Skin epidermis (tissue), 12 donors: ENCODE measurements around the gene CCDC187.
"Not testable (repeated sequence)": the region's sequence is repeated elsewhere in the genome, so short reads cannot be mapped to it uniquely, and the experiment has no call there.

Source experiments
- H3K27ac ChIP-seq, 21 experiments: fragments of 200-600 bp; sonication (generic) in 11 of 21; one replicate each; pipeline ENCODE4 v1.5.0; 2020; ENCODE audit warnings: mild to moderate bottlenecking in 3 of 21, inconsistent platforms in 2 of 21, moderate library complexity in 2 of 21
- H3K4me3 ChIP-seq, 7 experiments: fragments of 200-600 bp; sonication (generic) in 2 of 7; one replicate each; pipeline ENCODE4 v1.5.0; 2020; ENCODE audit warnings: inconsistent platforms in 2 of 7, mild to moderate bottlenecking in 2 of 7, moderate library complexity in 1 of 7

Gene CCDC187

DNA sequence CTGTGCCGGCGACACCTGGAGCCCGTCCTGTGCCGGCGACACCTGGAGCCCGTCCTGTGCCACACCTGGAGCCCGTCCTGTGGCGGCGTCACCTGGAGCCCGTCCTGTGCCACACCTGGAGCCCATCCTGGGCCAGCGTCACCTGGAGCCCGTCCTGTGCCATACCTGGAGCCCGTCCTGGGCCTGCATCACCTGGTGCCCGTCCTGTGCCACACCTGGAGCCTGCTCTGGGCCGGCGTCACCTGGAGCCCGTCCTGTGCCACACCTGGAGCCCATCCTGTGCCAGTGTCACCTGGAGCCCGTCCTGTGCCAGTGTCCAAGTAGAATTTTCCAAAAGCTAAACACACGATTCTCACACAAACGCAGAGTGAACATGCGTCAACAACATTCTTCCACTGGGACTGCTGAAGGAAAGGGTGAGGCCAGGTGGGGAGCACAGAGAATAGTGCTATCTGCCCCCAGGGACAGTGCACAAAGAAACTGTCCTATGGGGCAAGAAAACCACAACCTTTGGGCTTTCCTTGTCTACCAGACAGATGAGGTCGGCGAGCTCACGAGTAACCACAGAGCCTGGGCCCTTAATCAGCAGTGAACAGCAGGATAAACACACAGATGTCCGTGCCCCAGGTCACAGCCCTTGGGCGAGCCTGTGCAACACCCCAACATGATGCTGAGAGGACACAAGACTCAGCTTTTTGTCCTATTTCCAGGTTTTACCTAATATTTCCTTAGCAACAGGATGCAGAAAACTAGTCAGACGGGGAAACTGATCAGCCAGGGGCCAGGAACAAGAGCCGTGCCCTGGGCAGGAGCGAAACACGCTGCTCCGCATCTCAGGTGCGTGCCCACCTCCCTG is 66.2 kb downstream of the CCDC187 start:
- H3K27ac ChIP-seq, result peak overlapping the region in 2 of 21 experiments; percentile 13 to 50
- no peak overlapping the region for H3K4me3 ChIP-seq

DNA sequence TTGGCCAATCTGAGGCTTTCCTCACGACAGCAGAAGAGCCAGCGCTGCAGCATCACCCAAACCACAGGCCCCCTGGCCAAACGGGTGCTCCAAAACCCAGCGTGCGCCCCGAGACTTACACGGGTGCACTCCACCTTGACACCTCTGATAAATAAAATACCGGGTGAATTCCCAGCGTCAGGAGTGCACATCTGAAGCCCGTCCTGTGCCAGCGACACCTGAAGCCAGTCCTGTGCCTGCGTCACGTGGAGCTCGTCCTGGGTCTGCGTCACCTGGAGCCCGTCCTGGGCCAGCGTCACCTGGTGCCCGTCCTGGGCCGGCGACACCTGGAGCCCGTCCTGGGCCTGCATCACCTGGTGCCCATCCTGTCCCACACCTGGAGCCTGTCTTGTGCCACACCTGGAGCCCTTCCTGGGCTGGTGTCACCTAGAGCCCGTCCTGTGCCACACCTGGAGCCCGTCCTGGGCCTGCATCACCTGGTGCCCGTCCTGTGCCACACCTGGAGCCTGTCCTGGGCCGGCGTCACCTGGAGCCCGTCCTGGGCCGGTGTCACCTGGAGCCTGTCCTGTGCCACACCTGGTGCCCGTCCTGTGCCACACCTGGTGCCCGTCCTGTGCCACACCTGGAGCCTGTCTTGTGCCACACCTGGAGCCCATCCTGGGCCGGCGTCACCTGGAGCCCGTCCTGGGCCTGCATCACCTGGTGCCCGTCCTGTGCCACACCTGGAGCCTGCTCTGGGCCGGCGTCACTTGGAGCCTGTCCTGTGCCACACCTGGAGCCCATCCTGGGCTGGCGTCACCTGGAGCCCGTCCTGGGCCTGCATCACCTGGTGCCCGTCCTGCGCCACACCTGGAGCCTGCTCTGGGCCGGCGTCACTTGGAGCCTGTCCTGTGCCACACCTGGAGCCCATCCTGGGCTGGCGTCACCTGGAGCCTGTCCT is 67.2 kb downstream of the CCDC187 start:
- not testable (repeated sequence) for H3K4me3 ChIP-seq
- H3K27ac ChIP-seq, result peak overlapping the region in 2 of 21 experiments; percentile 13 to 41

DNA sequence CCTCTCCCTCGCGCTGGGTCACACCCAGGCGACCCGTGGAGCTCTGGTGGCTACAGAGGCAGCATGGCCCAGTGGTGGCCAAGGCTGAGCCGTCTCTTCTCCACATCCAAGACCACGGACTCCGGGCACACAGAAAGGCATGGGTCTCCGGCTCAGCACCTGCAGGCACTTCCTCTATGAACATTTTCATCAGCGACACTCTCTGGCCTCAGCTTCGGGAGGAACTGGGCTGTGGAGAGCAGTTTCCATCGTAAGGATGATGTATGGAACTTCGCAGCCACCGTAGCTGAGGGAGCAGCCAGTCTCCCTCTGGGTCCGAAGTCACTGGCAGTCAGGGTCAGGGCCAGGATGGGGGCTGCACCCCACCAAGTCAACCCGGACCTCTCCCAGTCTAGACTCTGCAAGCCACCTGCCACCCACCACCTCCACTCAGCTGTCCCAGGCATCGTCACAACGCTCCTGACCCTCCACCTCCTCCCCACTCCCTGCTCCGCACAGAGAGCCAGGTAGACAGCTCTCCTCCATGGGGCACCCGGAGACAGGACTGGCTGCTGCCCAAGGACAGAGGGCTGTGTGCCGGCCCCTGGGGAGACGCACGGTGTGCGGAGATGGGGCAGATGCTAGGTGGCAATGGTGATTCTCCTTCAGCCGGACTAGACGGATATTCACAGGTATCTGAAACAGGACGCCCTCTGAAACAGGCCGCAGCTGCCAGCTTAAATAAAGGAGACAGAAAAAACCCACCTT is 68.0 kb downstream of the CCDC187 start:
- no peak overlapping the region for H3K27ac ChIP-seq
- no peak overlapping the region for H3K4me3 ChIP-seq

DNA sequence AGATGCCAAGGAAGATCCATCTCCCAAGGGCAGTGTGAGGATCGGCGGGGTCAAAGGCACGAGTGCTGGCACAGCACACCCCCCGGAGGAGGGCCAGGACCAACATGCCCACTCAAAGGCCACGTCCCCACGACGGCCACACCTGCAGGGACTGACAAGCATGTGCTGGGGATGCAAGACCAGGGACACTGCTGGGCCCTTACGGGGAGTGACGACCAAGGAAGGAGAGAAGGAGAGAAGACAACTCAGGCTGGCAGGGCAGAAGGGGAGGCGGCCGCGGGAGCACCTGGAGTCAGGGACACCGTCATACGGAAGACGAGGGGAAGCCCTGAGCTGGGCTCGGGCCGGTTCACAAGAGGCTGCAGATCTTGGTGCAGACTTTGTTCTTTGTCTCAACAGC is 68.7 kb downstream of the CCDC187 start:
- Histone ChIP-seq H3K4me3 (no peak overlapping the region), H3K27ac (no peak overlapping the region)

DNA sequence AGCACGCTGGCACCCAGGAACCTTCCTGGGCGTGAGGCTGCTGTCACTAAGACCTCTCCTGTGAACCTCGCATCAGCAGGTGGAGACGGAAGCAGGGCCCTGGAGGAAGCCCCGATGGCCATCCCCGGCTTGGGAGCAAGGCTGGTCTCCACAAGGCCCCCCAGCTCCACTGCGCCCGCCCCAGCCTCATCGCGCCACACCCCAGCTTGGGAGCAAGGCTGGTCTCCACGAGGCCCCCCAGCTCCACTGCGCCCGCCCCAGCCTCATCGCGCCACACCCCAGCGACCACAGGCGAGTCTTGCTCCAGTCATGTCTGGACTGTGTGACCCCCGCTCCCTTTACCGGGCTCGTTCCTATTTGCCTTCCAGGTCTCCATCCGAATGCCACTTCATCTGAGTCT is 69.3 kb downstream of the CCDC187 start:
- Histone ChIP-seq H3K4me3 (no peak overlapping the region), H3K27ac (no peak overlapping the region)

DNA sequence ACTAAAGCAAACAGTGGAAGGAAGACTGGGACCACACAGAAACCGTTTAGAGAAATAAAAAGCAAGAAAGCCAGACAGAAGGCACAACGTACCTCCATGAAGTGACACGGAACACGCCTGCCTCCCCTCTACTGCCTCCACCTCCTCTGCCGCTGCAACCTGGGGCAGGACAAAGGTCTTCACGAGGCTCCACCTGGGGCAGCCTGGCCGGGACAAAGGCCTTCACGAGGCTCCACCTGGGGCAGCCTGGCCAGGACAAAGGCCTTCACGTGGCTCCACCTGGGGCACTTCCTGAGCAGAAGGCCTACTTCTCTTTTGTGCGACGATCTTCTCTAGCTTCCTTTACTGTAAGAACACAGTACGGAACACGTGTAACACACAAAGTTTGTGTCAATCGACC is 70.0 kb downstream of the CCDC187 start:
- Histone ChIP-seq H3K27ac (no peak overlapping the region), H3K4me3 (no peak overlapping the region)

DNA sequence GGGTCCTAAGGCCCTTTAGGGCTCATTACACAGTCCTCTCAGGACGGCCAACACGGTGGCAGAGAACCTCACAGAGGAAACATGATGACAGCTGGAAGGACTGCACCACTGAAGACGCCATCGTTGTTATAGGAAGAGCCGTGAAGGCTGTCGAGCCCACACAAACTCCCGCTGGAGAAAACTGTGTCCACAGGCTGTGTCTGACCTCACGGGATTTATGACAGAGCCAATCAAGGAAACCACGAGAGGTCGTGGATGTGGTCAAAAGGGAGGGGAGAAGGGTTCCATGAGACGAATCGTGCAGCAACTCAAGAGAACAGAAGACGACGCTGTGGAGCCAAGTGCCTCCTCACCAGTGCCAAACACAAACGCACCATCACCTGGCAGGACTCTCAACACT is 70.5 kb downstream of the CCDC187 start:
- Histone ChIP-seq H3K27ac (no peak overlapping the region), H3K4me3 (no peak overlapping the region)

DNA sequence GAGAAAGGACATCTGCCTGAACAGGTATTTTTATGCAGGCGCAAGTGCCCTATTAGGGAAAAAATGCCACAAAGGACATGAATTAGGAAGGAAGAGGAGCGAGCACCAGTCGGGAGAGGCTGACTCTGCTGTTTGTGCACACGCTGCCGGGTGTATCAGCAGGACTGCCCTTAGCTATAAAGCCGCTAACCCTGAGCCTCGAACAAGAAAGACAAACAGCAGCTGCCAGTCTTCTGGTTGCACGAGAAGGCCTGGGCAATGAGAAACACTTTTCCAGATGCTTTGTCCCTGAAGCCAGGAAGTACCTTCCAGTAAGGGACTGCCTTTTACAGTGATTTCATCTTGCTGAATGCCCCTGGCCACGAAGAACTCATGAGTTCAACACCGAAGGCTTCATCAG is 70.9 kb downstream of the CCDC187 start:
- Histone ChIP-seq H3K27ac (no peak overlapping the region), H3K4me3 (no peak overlapping the region)

DNA sequence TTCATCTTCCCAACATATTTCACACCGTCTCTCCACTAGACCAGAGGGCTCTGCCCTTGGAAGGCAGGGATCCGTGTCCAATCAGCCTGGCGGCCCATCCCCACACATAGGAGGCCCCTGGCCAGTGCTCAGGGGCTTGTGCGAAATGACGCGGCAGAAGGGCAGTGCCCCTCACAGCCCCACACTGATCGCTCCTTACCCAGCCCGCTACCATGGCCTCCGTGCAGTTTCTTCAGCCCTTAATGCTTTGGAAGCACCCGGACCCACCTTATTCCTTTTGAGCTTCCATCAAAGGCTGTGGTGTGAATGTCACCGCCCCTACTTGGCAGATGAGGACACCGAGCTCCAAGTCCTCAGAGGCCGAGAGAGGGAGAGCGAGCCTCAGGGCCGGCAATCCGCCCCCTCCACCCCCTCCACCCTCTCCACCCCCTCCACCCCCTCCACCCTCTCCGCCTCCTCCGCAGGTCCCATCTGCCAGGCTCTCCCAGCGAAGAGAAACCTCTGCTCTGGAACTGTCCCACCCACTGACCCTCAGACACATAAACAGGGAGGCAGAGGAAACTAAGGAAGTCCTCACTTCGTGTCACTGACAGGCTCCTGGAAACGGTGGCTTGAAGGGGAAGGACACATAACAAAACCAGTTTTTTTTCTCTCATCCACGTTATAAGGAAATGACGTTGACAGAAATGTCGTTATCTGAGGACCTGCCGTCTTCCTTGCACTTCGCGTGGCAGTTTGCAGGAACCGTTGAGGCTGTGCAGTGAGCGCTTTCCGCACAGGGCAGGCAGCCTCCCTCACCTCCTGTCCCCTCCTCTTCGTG is 72.2 kb downstream of the CCDC187 start:
- Histone ChIP-seq H3K27ac (peak overlapping the region in 1 of 21 experiments; percentile 4), H3K4me3 (no peak overlapping the region)

DNA sequence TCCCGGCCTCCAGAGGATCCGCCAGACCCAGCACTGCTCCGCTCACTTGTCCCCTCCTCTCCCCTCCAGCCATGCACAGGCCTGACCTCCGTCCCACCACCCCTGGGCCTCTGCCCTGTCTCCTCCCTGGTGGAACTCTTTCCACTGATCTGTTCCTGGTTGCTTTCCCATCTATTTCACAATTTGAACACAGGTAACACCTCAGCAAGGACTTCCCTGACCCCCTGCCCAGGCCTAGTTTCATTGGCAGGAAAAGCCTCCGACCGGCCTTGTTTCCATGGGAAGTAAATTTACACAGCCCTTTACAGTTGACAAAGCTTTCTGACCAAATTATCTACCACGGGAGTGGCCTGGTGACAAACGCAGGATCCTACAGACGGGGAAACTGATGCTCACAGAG is 73.1 kb downstream of the CCDC187 start:
- Histone ChIP-seq H3K4me3 (no peak overlapping the region), H3K27ac (no peak overlapping the region)

DNA sequence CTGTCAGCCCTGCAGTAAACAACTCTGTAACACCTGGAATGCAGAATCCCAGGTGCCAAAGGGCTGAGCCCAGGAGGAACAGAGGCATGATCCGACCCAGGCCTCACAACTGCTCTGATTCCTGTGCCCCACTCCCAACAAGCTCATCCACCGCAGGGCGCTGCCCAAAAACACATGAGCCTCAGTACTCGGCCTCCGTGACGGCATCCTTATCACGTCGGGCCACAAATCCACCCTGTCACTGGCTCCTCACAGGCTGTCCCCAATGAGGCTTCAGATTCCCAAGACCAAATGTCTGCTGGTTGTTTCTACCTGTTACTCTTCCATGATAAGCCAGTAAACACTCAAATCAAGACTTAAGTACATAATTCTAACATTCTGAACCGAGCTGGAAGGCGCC is 73.5 kb downstream of the CCDC187 start:
- no peak overlapping the region for H3K4me3 ChIP-seq
- no peak overlapping the region for H3K27ac ChIP-seq

DNA sequence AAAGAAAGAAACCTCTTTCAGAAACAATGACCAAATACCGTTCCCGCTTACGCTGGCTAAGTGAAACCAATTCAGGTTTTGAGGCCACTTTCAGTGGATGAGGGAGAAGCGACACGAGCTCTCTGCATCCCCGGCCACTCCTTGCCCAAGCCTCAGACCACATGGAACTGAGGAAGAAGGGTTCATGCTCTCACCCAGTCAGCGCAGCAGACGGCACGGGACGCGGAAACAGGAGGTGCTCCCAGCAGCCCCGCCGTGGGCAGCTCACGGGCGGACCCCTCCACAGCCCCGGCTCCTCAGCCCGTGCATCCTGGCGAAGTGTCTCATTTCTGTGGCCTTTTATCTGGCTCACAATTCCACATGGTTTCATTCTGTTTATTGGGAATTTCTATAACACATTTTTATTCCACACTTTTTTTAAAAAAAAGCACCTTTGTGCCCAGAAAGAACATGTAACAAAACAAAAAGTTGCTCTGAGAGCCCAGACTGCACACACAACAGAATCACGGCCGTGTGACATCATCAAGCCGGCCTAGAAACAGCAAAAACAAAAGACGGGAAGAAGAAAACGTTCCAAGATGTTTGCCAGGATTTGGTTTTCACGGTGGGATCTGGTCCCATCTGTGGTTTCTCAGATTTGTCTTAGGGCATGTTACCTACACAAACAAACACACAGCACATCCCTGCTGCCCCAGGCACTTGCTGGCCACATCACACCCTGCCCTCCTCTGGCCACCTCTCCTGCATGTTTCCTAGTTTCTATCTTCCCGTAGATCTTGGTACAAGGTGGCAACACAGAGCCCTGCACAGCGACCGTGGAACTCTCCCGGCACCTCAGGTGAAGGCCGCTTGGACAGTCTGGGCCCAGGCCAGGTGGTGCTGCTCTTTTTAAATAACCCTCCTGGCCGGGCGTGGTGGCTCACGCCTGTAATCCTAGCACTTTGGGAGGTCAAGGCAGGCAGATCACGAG is 74.5 kb downstream of the CCDC187 start:
- H3K4me3 ChIP-seq, result no peak overlapping the region
- H3K27ac ChIP-seq, result no peak overlapping the region

DNA sequence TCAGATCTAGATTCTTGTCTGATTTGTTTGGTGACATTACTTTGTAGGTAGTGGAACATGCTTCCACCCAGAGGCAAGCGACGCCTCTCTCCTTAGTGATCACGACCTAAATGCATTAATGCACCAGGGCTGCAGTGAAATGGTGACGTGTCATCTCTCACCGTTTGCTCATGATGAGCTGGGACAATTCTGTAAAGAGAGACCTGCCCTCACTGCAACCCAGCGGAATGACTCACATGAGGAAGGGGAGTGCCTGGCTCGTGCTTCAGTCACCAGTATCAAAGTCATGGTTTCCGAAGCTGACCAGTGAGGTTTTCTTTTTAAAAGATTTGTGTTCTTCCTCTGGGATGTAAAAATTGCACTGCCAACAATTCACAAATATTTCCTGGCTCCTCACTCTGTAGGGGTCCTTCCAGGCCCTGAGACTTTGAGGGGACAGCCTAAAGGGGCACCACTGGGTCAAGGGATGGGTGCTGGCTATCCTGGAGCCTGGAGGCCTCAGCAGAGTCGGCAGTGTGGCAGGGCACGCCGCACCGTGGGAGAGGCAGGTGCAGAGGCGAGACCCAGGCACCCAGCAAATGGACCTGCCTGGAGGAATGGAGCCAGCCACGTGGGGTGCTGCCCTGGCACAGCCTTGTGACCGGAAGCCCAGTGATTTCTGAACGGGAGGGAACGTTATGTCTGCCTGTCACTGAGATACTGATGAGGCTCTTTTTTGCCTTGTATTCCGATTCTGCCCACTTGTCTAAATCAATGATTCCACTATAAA is 75.6 kb downstream of the CCDC187 start:
- peak overlapping the region in 4 of 21 experiments; percentile 28 to 55 (median 40) for H3K27ac ChIP-seq

DNA sequence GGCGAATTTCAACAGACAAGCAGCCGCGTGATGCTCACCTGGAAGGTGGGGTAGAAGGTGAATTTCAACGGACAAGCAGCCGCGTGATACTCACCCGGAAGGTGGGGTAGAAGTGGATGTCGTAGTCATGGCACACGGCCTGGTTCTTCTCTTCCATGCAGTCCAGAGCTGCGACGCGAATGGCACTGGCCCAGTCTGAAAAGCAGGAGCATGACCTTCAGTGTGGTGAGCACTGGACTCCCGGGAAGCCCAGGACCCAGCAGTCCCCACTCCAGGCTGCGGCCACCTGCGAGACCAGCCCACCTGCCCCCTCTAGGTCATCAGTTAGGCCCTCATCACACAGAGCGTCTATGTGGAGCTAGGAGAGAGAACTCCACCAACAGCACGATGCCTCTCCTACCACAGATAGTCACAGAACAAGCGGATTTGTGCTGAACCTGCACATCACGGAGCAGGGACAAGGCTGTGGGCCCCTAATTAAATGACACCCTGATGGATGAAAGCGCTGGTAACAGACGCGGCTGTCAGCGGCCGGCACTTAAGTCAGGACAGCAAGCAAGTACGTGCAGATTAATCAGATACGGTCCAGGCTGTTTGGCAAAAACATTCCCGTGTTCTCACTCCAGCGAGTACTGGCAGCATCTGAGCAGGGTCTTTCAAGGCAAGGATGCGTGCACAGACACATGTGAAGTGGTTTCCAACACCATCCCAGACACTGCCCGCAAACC is 77.0 kb downstream of the CCDC187 start:
- peak overlapping the region in 4 of 21 experiments; percentile 3 to 76 (median 72) for H3K27ac ChIP-seq
- no peak overlapping the region for H3K4me3 ChIP-seq

More for the DNA sequence above, 75.6 kb downstream of the CCDC187 start:
- no peak overlapping the region for H3K4me3 ChIP-seq

DNA sequence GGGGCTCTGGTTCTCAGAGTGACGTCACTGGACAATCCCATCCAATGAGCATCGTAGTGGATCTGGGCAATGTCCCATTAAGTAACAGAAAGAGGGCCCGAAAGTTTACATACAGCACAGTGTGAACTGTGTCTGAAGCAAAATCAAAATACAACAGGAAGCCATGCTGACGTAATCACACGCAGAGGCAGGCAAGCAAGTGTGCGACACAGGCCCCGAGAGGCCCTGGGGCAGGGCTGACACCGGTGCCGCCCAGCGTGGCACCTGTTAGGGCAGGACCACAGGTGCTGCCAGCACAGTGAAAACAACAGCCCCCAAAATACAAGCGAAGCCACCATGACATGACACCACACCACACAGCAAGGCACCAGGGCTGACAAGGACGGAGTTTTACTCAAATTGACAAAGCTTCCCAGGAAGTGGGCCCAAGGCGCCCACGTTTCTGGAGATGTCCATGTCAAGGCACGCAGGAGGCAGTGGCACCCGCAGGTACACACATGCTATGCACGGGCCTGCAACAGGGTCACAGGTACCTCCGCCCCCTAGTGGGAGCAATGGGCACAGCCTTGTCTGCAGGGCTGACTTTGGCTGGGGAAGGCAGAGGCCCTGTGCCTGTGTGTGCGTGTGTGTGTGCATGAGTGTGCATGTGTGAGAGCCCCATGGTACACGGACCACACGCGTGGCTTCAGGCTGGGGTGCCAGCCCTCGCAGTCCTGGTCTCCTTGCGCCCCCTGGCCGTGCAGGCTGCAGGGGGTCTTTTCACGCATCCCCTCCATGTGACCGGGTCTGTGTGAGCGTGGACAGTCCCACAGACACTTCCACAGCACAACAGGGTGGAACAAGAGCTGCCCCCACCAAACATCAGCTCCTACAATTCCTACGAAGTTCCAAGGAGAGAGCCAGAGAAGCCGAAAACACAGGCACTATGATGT is 77.9 kb downstream of the CCDC187 start:
- Histone ChIP-seq H3K27ac (peak overlapping the region in 16 of 21 experiments; percentile 24 to 82 (median 54)), H3K4me3 (no peak overlapping the region)
